MCF 10A (cell line): ENCODE measurements around the gene RBPJ. TPM values are rescaled to one million over a fixed set of nuclear protein-coding genes. Genes with fewer than 3 reads are reported as not detected.
"Not testable (repeated sequence)": the region's sequence is repeated elsewhere in the genome, so short reads cannot be mapped to it uniquely, and the experiment has no call there.

ENCODE experiments used
- BruUV-seq: library from RNA; stranded (reverse); fragments of 400-500 nt; replicated peaks from 2 replicates; lab custom pipeline; 2021; lab: Mats Ljungman, UMichigan
- CTCF ChIA-PET: fragments of 300-600 bp; sonication (Branson Sonifier 250); formaldehyde crosslinking; extraction: SDS; loops from one replicate; lab custom pipeline; 2021; ENCODE audit warnings: antibody characterized with exemption, inconsistent platforms; lab: Yijun Ruan, JAX
- POLR2A ChIA-PET: fragments of 300-600, 350-650 bp; sonication (Branson Sonifier 250); formaldehyde crosslinking; extraction: SDS; loops from one replicate; lab custom pipeline; 2020; ENCODE audit warnings: antibody characterized with exemption, inconsistent platforms; lab: Yijun Ruan, JAX
- DNase-seq: peaks from one replicate; pipeline ENCODE4 v3.0.0-alpha.2; 2018; ENCODE audit not compliant: unreplicated experiment
- H3K27ac Mint-ChIP-seq: one replicate; pipeline ENCODE4 v1.8.0; 2022; ENCODE audit warnings: mild to moderate bottlenecking, low read depth, mixed read lengths; ENCODE audit not compliant: unreplicated experiment
- H3K27me3 Mint-ChIP-seq: one replicate; pipeline ENCODE4 v1.8.0; 2022; ENCODE audit warnings: mixed read lengths; ENCODE audit not compliant: insufficient read depth, unreplicated experiment
- H3K36me3 Mint-ChIP-seq: one replicate; pipeline ENCODE4 v1.8.0; 2022; ENCODE audit warnings: mild to moderate bottlenecking, moderate library complexity, mixed read lengths; ENCODE audit not compliant: insufficient read depth, unreplicated experiment
- H3K4me1 Mint-ChIP-seq: one replicate; pipeline ENCODE4 v1.8.0; 2022; ENCODE audit warnings: mixed read lengths; ENCODE audit not compliant: insufficient read depth, unreplicated experiment
- H3K4me3 Mint-ChIP-seq: one replicate; pipeline ENCODE4 v1.8.0; 2022; ENCODE audit warnings: mild to moderate bottlenecking, moderate library complexity, mixed read lengths; ENCODE audit not compliant: unreplicated experiment
- H3K9me3 Mint-ChIP-seq: one replicate; pipeline ENCODE4 v1.8.0; 2022; ENCODE audit warnings: mixed read lengths; ENCODE audit not compliant: unreplicated experiment
- intact Hi-C: fragments of 100-400 bp; cut with micrococcal nuclease; formaldehyde crosslinking; loops from 2 replicates; pipeline ENCODE4 v1.14.1; 2022
- total RNA-seq: library from RNA; stranded (reverse); gene quantifications from 2 replicates; pipeline ENCODE4 v1.2.3, GENCODE V29; 2022
- TF ChIP-seq, protein P1 (sequence below): fragments of 200-600 bp; IDR thresholded peaks from one replicate; pipeline ENCODE4 v1.8.0; 2022; ENCODE audit warnings: antibody characterized with exemption, mild to moderate bottlenecking; ENCODE audit not compliant: unreplicated experiment

Gene RBPJ
- total RNA-seq, 1 experiment from 2014 or later, result 74.4 TPM

DNA sequence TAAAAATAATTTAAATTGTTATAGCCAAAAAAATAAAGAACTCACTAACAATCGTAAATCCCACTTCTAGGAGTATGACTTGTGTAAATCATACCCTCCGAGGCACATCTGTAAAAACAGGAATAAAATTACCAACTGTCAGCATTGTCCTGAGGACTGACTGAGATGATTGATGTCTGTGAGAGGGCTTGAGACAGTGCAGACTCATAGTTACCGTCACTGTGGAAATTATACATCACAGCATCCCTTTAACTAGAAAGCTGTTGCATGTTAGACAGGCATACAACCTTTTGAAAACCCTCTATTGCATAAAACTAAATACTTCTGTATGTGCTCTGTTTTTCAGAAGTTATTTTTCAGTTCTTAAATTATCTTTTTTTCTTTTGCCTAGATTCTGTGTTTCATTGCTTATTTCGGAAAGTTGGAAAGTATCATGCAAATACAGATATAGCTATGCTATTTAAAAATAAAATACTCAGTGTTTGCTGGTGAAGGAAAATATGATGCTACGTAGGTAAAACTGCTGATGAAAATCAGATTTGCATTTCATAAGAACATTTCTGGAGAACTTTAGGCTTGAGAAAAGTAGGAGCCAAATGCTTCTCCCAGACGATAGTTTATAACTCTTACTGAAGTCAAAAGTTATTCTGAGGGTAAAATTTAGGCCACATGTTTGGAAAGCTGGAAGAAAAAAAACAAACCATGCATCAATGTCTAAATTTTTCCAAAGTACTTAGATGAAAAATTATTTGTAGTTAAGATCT, 13.6 kb upstream of the RBPJ start:
- H3K9me3 Mint-ChIP-seq, result no peaks in the 10 kb centered on the region
- TF ChIP-seq, protein P1, sequence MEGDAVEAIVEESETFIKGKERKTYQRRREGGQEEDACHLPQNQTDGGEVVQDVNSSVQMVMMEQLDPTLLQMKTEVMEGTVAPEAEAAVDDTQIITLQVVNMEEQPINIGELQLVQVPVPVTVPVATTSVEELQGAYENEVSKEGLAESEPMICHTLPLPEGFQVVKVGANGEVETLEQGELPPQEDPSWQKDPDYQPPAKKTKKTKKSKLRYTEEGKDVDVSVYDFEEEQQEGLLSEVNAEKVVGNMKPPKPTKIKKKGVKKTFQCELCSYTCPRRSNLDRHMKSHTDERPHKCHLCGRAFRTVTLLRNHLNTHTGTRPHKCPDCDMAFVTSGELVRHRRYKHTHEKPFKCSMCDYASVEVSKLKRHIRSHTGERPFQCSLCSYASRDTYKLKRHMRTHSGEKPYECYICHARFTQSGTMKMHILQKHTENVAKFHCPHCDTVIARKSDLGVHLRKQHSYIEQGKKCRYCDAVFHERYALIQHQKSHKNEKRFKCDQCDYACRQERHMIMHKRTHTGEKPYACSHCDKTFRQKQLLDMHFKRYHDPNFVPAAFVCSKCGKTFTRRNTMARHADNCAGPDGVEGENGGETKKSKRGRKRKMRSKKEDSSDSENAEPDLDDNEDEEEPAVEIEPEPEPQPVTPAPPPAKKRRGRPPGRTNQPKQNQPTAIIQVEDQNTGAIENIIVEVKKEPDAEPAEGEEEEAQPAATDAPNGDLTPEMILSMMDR, result no peak
- no peak for DNase-seq
- intact Hi-C loops, result no loop called here
- no peak overlapping the region for H3K27ac Mint-ChIP-seq
- no peaks in the 10 kb centered on the region for H3K27me3 Mint-ChIP-seq
- no peak overlapping the region for H3K4me3 Mint-ChIP-seq
- H3K36me3 Mint-ChIP-seq, result no peaks in the 10 kb centered on the region
- ChIA-PET CTCF (interaction anchor here (0.9 kb wide), 1 partner anchor 11 kb away, joined by 3 read pairs; no protein-coding TSS in a partner anchor), POLR2A (no interaction called here)
- no TSS peak for BruUV-seq
- H3K4me1 Mint-ChIP-seq, result no peaks in the 10 kb centered on the region

DNA sequence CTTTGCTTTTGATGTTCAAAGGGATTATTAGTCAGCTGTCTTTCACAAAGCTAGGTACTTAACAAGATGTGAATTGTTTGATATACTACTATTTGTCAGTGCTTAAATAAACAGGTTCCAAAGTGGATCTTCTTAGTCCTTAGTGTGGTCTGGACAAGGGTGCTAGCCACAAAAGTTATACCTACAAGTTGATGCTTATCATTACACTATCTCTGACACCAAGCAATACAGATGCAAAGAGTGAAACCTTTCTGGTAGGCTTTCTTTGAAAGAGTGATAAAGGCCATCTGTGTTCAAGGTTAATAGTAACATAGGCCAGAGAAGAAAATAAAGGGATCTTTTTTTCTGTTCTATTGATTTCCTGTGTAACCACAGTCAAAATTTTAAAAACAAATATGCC, 12.2 kb upstream of the RBPJ start:
- no TSS peak for BruUV-seq
- DNase-seq, result no peak
- intact Hi-C loops, result no loop called here
- ChIA-PET POLR2A (no interaction called here), CTCF (no interaction called here)
- no peaks in the 10 kb centered on the region for H3K36me3 Mint-ChIP-seq
- H3K27ac Mint-ChIP-seq, result no peak overlapping the region
- TF ChIP-seq, protein P1, result no peak
- no peaks in the 10 kb centered on the region for H3K27me3 Mint-ChIP-seq
- no peaks in the 10 kb centered on the region for H3K9me3 Mint-ChIP-seq
- no peak overlapping the region for H3K4me3 Mint-ChIP-seq
- no peaks in the 10 kb centered on the region for H3K4me1 Mint-ChIP-seq

DNA sequence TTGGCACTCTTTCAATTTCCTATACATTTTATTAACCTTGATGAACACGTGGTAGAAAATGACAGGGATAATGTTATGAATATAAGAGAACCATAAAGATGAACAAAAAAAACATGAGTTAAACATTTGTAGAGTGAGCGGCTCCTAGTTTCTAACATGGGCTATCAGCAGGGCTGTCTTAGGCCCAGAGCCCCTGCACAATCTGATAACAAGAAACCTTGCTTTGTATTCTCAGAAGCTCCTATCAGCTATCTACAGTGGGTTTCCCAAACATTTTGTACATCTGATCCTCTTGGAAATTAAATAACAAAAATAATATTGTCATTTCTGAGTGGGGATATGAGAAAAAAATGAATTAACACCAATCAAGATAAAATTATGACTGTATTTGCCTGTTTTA, 10.6 kb upstream of the RBPJ start:
- H3K9me3 Mint-ChIP-seq, result peaks cover 4% of the 10 kb centered on the region
- no peaks in the 10 kb centered on the region for H3K27me3 Mint-ChIP-seq
- TF ChIP-seq, protein P1, result no peak
- no peaks in the 10 kb centered on the region for H3K4me1 Mint-ChIP-seq
- no peak for DNase-seq
- no TSS peak for BruUV-seq
- POLR2A ChIA-PET, result interaction anchor here (0.9 to 1.5 kb wide), 3 partner anchors 8 to 183 kb away, joined by 3 to 10 read pairs (median 5); no protein-coding TSS in a partner anchor
- no peak overlapping the region for H3K4me3 Mint-ChIP-seq
- CTCF ChIA-PET, result no interaction called here
- no peaks in the 10 kb centered on the region for H3K36me3 Mint-ChIP-seq
- intact Hi-C loops, result no loop called here
- no peak overlapping the region for H3K27ac Mint-ChIP-seq

DNA sequence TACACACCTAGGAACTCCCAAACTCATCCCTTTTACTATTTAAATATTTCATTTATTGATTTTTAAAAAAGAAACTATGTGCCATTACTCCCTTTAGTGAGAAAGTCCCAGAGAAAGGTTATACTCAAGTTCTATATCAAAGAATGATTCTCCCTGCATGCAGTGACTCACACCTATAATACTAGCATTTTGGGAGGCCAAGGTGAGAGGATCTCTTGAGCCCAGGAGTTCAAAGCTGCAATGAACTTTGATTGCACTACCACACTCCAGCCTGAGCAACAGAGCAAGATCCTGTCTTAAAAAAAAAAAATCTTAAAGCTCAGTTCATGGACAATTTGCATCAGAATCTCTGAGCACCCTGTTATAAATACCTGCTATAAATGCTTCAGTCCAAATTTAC, 9.2 kb upstream of the RBPJ start:
- Mint-ChIP-seq H3K27ac (no peak overlapping the region), H3K4me3 (no peak overlapping the region), H3K36me3 (no peaks in the 10 kb centered on the region), H3K9me3 (peaks cover 12% of the 10 kb centered on the region), H3K27me3 (no peaks in the 10 kb centered on the region), H3K4me1 (no peaks in the 10 kb centered on the region)
- no peak for DNase-seq
- BruUV-seq, result no TSS peak
- CTCF ChIA-PET, result interaction anchor here (0.6 to 0.9 kb wide), 3 partner anchors 183 to 330 kb away, joined by 3 to 4 read pairs (median 4); no protein-coding TSS in a partner anchor
- intact Hi-C loops, result no loop called here
- TF ChIP-seq, protein P1, result no peak
- POLR2A ChIA-PET, result interaction anchor here (0.7 kb wide), 1 partner anchor 30 kb away, joined by 3 read pairs; no protein-coding TSS in a partner anchor

DNA sequence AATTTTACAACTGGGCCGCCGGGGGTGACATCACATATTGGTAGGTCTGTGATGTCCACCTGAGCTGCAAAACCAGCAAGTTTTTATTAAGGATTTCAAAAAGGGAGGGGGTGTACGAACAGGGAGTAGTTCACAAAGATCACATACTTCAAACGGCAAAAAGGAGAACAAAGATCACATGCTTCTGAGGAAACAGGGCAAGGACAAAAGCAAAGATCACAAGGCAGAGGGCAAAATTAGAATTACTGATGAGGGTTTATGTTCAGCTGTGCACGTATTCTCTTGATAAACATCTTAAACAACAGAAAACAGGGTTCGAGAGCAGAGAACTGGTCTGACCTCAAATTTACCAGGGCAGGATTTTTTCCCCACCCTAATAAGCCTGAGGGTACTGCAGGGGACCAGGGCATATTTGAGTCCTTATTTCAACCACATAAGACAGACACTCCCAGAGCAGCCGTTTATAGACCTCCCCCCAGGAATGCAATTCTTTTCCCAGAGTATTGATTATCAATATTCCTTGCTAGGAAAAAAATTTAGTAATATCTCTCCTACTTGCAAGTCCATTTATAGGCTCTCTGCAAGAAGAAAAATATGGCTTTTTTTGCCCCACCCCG, 5.4 kb upstream of the RBPJ start:
- not testable (repeated sequence) for H3K4me3 Mint-ChIP-seq, BruUV-seq

More for the DNA sequence above, 5.4 kb upstream of the RBPJ start:
- peaks cover 10% of the 10 kb centered on the region for H3K36me3 Mint-ChIP-seq
- POLR2A ChIA-PET, result interaction anchor here (0.7 to 1.4 kb wide), 2 partner anchors 11 to 25 kb away, joined by 3 to 5 read pairs; no protein-coding TSS in a partner anchor
- DNase-seq, CTCF ChIA-PET, H3K27me3 Mint-ChIP-seq, intact Hi-C loops, H3K27ac Mint-ChIP-seq, H3K4me1 Mint-ChIP-seq: not testable (repeated sequence)
- peaks cover 30% of the 10 kb centered on the region for H3K9me3 Mint-ChIP-seq
